Osteoblast (primary cell): Measurements from ENCODE around the gene TMPRSS4. TPM values are rescaled to one million over a fixed set of nuclear protein-coding genes. Genes with fewer than 3 reads are reported as not detected.

Experiments
- DNase-seq: peaks from one replicate; pipeline ENCODE4 v3.0.0; 2011; ENCODE audit warnings: low spot score, mixed read lengths; ENCODE audit not compliant: insufficient read length; ENCODE audit errors: missing footprints
- H2AFZ ChIP-seq: 2 replicates; pipeline ENCODE4 v1.6.0; 2011; ENCODE audit warnings: mild to moderate bottlenecking, low read length
- H3K27ac ChIP-seq: 2 replicates; pipeline ENCODE4 v1.5.1; 2011; ENCODE audit warnings: mild to moderate bottlenecking, low read depth, low read length, moderate library complexity
- H3K27me3 ChIP-seq: 2 replicates; pipeline ENCODE4 v1.6.0; 2012; ENCODE audit warnings: mild to moderate bottlenecking, control low read depth, inconsistent platforms, low read length, moderate library complexity; ENCODE audit not compliant: insufficient read depth
- H3K36me3 ChIP-seq: 2 replicates; pipeline ENCODE4 v1.5.1; 2011; ENCODE audit warnings: mild to moderate bottlenecking, low read length, control low read depth, moderate library complexity; ENCODE audit not compliant: insufficient read depth
- H3K4me1 ChIP-seq: 2 replicates; pipeline ENCODE4 v1.5.1; 2011; ENCODE audit warnings: mild to moderate bottlenecking, low read length, control low read depth, moderate library complexity; ENCODE audit not compliant: insufficient read depth
- H3K4me2 ChIP-seq: 2 replicates; pipeline ENCODE4 v1.6.0; 2011; ENCODE audit warnings: mild to moderate bottlenecking, low read length; ENCODE audit not compliant: insufficient read depth
- H3K4me3 ChIP-seq: fragments of 200-600 bp; sonication (generic); 3 replicates; pipeline ENCODE4 v1.5.1; 2012; ENCODE audit warnings: mild to moderate bottlenecking, low read length, inconsistent platforms; ENCODE audit not compliant: insufficient read depth
- H3K79me2 ChIP-seq: 2 replicates; pipeline ENCODE4 v1.6.0; 2012; ENCODE audit warnings: mild to moderate bottlenecking, low read length, control low read depth, inconsistent platforms; ENCODE audit not compliant: insufficient read depth
- H3K9me3 ChIP-seq: 2 replicates; pipeline ENCODE4 v1.5.1; 2011; ENCODE audit warnings: low read depth, low read length, control low read depth
- H4K20me1 ChIP-seq: 2 replicates; pipeline ENCODE4 v1.6.0; 2012; ENCODE audit warnings: mild to moderate bottlenecking, low read length, control low read depth; ENCODE audit not compliant: insufficient read depth
- CTCF ChIP-seq: IDR thresholded peaks from 2 replicates; pipeline ENCODE4 v1.5.1; 2011; ENCODE audit warnings: mild to moderate bottlenecking, low read depth, low read length, moderate library complexity; ENCODE audit errors: extremely low read depth
- total RNA-seq: library from RNA; depleted of rRNA; stranded (reverse); fragments of >200 nt; gene quantifications from 2 replicates; pipeline ENCODE4 v1.2.3, GENCODE V29; 2012

TMPRSS4 gene
- total RNA-seq, 1 donor: not detected

- Histone ChIP-seq H3K27ac (no peak overlapping the region), H3K79me2 (no peaks in the 10 kb centered on the region), H4K20me1 (no peaks in the 10 kb centered on the region), H3K4me2 (no peak overlapping the region), H3K4me3 (no peak overlapping the region), H2AFZ (no peak overlapping the region), H3K36me3 (no peaks in the 10 kb centered on the region), H3K27me3 (peaks cover 69% of the 10 kb centered on the region), H3K4me1 (no peaks in the 10 kb centered on the region), H3K9me3 (no peaks in the 10 kb centered on the region)
- no peak for TF ChIP-seq CTCF
- peak; percentile 81 for DNase-seq
These were observed 72.0 kb downstream of the TMPRSS4 start for GRCh38 chr11:118148856-118149255.

GRCh38 chr11:118149493-118149892 is 72.6 kb downstream of the TMPRSS4 start:
- H3K27me3 ChIP-seq: peaks cover 75% of the 10 kb centered on the region

GRCh38 chr11:118151431-118151830 is 74.6 kb downstream of the TMPRSS4 start:
- Histone ChIP-seq H3K27me3 (peaks cover 86% of the 10 kb centered on the region), H3K4me2 (no peak overlapping the region)

More at GRCh38 chr11:118149493-118149892, 72.6 kb downstream of the TMPRSS4 start:
- H4K20me1 ChIP-seq: no peaks in the 10 kb centered on the region
- H3K36me3 ChIP-seq: no peaks in the 10 kb centered on the region
- no peaks in the 10 kb centered on the region for H3K79me2 ChIP-seq
- DNase-seq: peak; percentile 87
- H3K4me3 ChIP-seq: no peak overlapping the region
- no peaks in the 10 kb centered on the region for H3K9me3 ChIP-seq
- H3K4me2 ChIP-seq: no peak overlapping the region
- TF ChIP-seq CTCF: no peak
- no peak overlapping the region for H2AFZ ChIP-seq
- H3K27ac ChIP-seq: no peak overlapping the region
- no peaks in the 10 kb centered on the region for H3K4me1 ChIP-seq

GRCh38 chr11:118152020-118152551 is 75.2 kb downstream of the TMPRSS4 start:
- DNase-seq: peak; percentile 80
- Histone ChIP-seq H3K79me2 (no peaks in the 10 kb centered on the region), H3K4me2 (no peak overlapping the region), H3K27ac (no peak overlapping the region), H3K9me3 (no peaks in the 10 kb centered on the region), H4K20me1 (no peaks in the 10 kb centered on the region), H3K36me3 (no peaks in the 10 kb centered on the region), H3K4me1 (no peaks in the 10 kb centered on the region), H2AFZ (no peak overlapping the region), H3K4me3 (no peak overlapping the region), H3K27me3 (peaks cover 86% of the 10 kb centered on the region)
- TF ChIP-seq CTCF: no peak

More at GRCh38 chr11:118151431-118151830, 74.6 kb downstream of the TMPRSS4 start:
- no peak overlapping the region for H3K27ac ChIP-seq
- H3K36me3 ChIP-seq: no peaks in the 10 kb centered on the region
- DNase-seq: peak; percentile 69
- H3K79me2 ChIP-seq: no peaks in the 10 kb centered on the region
- no peaks in the 10 kb centered on the region for H3K9me3 ChIP-seq
- no peak overlapping the region for H2AFZ ChIP-seq
- no peaks in the 10 kb centered on the region for H3K4me1 ChIP-seq
- TF ChIP-seq CTCF: no peak
- H3K4me3 ChIP-seq: no peak overlapping the region
- no peaks in the 10 kb centered on the region for H4K20me1 ChIP-seq
